ENCODE measurements around the gene TDRKH. TPM values are rescaled to one million over a fixed set of nuclear protein-coding genes. Genes with fewer than 3 reads are reported as not detected.

The TDRKH gene
- total and polyA plus RNA-seq, 2 of the 13 experiments (the other 11 are each of a cell fraction or from before 2014, with no cell fraction given), result 3.9 to 5.4 TPM

DNA sequence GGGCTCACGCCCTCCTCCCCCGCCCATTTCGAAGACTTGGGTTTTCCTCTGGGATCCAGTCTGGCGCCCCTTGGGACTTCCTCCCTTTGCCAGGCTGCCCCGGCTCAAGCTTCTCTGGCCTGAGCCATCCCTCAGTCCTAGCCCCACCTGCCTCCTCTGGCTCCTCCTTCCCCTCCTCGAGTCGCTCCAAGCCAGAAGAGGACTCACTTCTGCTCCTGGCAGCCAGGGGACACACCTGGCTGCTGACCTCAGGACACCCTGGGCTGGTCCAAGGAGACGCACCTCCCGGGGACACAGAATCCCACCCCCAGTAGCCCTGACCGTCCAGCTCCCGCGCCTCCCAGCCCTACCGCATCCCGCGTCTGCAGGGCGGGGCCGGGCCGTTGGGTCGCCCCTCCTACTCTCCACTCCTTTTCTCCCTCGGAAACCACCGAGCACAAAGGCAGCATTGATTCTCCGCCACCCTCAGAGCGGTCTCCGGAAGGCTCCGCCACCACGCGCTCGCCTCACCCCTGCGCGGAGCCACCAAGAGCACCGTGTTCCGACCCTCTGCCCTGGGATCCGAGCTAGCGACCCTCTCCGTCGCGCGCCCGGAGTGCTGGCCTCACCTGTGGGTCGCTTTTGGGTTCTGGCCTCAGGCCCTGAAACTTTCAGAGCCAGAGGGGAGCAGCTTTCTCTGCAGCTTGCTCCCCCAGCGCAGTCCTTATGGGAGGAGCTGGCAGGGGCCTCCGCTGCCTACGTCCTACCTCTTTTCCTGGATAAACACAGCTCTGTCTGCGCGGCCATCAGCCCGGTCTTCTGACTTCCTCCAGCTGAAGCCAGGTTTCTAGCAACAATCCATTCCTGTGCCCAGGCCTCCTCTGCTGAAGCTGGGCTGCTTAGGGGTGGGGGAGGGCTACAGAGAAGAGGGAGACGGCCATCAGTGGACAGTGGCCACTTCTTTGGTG lies 49.4 kb upstream of the TDRKH start, which contains the start of gene C2CD4D (continued):
- no peak for TF ChIP-seq E2F1 (CRISPR knock-in tag; IDR thresholded peaks at IDR 0.05)
- TF ChIP-seq MZF1 (CRISPR knock-in tag; IDR thresholded peaks at IDR 0.05; ENCODE audit: borderline replicate concordance), result no peak
- no peak for TF ChIP-seq ZNF484 (CRISPR knock-in tag; IDR thresholded peaks at IDR 0.05; ENCODE audit: borderline replicate concordance, low read depth)
- no peak for TF ChIP-seq MLX (CRISPR knock-in tag; IDR thresholded peaks at IDR 0.05)
- no peak for TF ChIP-seq ZNF850 (CRISPR knock-in tag; conservative IDR thresholded peaks at IDR 0.05)
- no peak for TF ChIP-seq NCOR1 (IDR thresholded peaks at IDR 0.05; ENCODE audit: borderline replicate concordance, low read length)
- TF ChIP-seq ZNF7 (CRISPR knock-in tag; IDR thresholded peaks at IDR 0.05), result no peak
- peak; percentile 51; the same call in 1 of the 2 replicates for TF ChIP-seq PHF8 (CRISPR knock-in tag; IDR thresholded peaks at IDR 0.05)
- 0 out of 2 replicates have a peak, but pooled peaks have one; percentile 27 for TF ChIP-seq IKZF5 (CRISPR knock-in tag; IDR thresholded peaks at IDR 0.05)
- no peak for TF ChIP-seq ZNF816 (CRISPR knock-in tag; IDR thresholded peaks at IDR 0.05; ENCODE audit: borderline replicate concordance)
- no peak for TF ChIP-seq ZNF513 (CRISPR knock-in tag; conservative IDR thresholded peaks at IDR 0.05)
- TF ChIP-seq RFX1 (IDR thresholded peaks at IDR 0.05), result no peak
- peak; percentile 63; the same call in 1 of the 2 replicates for TF ChIP-seq ZFP91 (CRISPR knock-in tag; IDR thresholded peaks at IDR 0.05; ENCODE audit: borderline replicate concordance)
- TF ChIP-seq NFE2L2 (IDR thresholded peaks at IDR 0.05; ENCODE audit: low read length), result no peak
- TF ChIP-seq MYC (CRISPR knock-in tag; IDR thresholded peaks at IDR 0.05; ENCODE audit: borderline replicate concordance), result peak; percentile 79
- no peak for TF ChIP-seq ZNF878 (CRISPR knock-in tag; IDR thresholded peaks at IDR 0.05)
- no peak for TF ChIP-seq SIX1 (CRISPR knock-in tag; IDR thresholded peaks at IDR 0.05; ENCODE audit: borderline replicate concordance)
- TF ChIP-seq ZSCAN30 (CRISPR knock-in tag; IDR thresholded peaks at IDR 0.05), result no peak
- no peak for TF ChIP-seq HMG20B (CRISPR knock-in tag; conservative IDR thresholded peaks at IDR 0.05)
- no peak for TF ChIP-seq ZNF547 (CRISPR knock-in tag; IDR thresholded peaks at IDR 0.05)
- no peak for TF ChIP-seq ZNF550 (CRISPR knock-in tag; IDR thresholded peaks at IDR 0.05; ENCODE audit: borderline replicate concordance)
- TF ChIP-seq SOX6 (IDR thresholded peaks at IDR 0.05), result no peak
- peak; percentile 64 for TF ChIP-seq SOX6 (CRISPR knock-in tag; IDR thresholded peaks at IDR 0.05)
- TF ChIP-seq, protein P1, sequence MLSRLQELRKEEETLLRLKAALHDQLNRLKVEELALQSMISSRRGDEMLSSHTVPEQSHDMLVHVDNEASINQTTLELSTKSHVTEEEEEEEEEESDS (CRISPR knock-in tag; IDR thresholded peaks at IDR 0.05; ENCODE audit: borderline replicate concordance), result no peak
- no peak for TF ChIP-seq KLF11 (CRISPR knock-in tag; IDR thresholded peaks at IDR 0.05)
